HG02970 (cell line): ENCODE measurements around the gene PTPA.
"Not testable (repeated sequence)": the region's sequence is repeated elsewhere in the genome, so short reads cannot be mapped to it uniquely, and the experiment has no call there.

ENCODE experiments used
- ATAC-seq: cut with Tn5 transposase; IDR thresholded peaks from one replicate; pipeline ENCODE4 v1.9.1; 2021; ENCODE audit warnings: mild to moderate bottlenecking, moderate library complexity, moderate number of reproducible peaks; ENCODE audit not compliant: unreplicated experiment, low FRiP score

PTPA gene

DNA sequence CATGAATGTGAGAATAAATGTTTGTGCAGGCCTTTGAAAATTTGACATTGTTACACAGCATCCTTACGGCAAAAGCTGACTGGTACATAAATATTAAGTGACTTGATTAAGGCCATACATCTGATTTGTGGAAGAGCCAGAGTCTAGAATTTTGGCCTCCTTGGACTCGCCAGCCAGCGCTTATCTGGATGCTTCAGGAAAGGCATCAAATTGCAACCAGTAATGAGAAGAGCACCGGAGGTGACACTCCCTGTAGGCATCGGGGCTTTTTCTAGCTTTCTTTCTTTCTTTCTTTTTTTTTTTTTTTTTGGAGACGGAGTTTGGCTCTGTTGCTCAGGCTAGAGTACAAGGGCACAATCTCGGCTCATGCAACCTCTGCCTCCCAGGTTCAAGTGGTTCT, 80.0 kb downstream of the PTPA start:
- ATAC-seq = no peak

DNA sequence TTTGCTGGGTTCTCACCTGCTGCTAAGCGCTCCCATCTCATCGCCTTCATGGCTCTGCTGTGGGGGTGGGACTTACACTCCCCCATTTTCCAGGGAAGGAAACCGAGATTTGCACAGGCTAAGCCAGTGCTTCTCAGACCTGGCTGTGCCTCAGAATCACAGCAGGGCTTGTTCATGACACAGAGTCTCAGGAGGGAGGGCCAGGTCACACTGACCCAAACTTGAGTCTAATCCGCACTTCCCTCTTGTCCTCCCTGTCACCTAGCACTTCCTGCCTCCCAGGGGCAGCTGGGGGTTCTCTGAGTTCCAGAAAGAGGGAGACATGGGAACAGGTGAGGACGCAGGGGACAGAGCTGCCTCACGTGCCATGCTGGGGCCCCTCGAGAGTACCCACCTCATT, 82.4 kb downstream of the PTPA start:
- ATAC-seq = no peak

DNA sequence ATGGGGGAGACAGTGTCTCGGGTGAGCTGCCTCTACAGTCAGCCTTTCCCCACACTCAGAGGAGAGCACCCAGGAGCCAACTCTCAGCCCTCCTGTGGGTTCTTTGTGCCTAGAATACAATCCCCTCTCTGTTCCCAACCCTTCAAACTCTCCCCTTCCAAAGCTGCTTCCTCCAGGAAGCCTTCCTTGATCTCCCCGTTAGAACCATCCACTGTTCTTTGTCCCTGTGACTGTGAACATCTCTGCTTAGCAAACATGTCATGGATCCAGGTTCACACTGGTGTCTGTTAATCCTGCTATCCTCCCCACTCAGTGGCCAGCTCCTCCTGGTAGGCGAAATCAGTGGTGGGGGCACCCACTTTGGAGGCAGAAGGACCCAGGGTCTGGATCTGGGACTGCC, 83.0 kb downstream of the PTPA start:
- ATAC-seq = no peak

DNA sequence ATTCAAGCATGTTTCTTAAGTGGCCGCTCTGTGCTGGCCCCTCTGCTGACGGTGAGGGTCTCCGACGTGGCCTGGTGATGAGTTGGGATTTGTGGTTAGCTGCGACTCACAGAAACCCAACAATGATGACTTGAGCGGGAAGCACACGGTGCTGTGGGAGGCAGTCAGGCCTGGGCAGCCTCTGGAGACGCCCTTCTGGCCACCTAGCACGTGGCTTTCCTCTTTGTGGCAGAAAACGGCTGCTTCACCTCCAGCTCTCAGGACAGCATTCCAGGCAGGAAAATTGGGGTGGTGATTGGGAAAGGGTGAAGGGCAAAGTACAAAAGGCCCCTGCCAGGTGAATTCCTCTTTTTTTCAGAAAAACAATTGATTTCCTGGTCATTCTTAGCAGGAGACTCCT, 84.4 kb downstream of the PTPA start:
- no peak for ATAC-seq

DNA sequence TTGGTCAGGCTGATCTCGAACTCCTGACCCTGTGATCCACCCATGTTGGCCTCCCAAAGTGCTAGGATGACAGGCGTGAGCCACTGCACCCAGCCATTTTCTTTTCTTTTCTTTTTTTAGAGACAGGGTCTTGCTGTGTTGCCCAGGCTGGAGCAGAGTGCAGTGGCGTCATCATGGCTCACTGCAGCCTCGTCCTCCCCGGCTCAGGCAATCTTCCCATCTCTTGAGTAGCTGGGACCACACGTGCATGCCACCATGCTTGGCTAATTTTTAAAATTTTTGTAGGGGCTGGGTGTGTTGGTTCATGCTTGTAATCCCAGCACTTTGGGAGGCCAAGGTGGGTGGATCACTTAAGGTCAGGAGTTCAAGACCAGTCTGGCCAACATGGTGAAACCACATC, 85.8 kb downstream of the PTPA start:
- ATAC-seq = not testable (repeated sequence)

DNA sequence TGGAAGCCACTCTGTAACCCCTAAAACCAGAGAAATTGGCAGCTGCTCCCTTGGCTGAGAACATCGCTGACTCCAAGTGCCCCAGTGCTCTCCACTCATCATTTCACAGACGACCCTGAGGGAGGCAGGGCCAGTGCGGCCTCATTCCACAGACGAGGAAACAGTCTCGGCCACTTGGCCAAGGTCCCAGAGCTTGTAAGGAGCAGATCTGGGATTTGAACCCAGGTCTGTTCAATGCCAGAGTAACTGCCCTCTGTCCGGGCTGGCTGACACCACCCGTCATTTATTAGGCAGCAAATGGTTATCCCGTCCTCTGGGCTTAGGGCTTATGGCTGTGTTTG, 86.7 kb downstream of the PTPA start:
- no peak for ATAC-seq
